ENCODE data around the gene OR13F1.
"Not testable (repeated sequence)": the region's sequence is repeated elsewhere in the genome, so short reads cannot be mapped to it uniquely, and the experiment has no call there.

Gene OR13F1, protein sequence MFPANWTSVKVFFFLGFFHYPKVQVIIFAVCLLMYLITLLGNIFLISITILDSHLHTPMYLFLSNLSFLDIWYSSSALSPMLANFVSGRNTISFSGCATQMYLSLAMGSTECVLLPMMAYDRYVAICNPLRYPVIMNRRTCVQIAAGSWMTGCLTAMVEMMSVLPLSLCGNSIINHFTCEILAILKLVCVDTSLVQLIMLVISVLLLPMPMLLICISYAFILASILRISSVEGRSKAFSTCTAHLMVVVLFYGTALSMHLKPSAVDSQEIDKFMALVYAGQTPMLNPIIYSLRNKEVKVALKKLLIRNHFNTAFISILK

GRCh38 chr9:104503963-104504362 lies at the start of gene OR13F1:
OR13F1 (plus strand) TSS chr9:104504263; CDS start chr9:104504263, 0 bp downstream.
- DNase-seq = no peak

- DNase-seq = no peak
Measured at GRCh38 chr9:104456831-104457230, 47.2 kb upstream of the OR13F1 start.

DNA sequence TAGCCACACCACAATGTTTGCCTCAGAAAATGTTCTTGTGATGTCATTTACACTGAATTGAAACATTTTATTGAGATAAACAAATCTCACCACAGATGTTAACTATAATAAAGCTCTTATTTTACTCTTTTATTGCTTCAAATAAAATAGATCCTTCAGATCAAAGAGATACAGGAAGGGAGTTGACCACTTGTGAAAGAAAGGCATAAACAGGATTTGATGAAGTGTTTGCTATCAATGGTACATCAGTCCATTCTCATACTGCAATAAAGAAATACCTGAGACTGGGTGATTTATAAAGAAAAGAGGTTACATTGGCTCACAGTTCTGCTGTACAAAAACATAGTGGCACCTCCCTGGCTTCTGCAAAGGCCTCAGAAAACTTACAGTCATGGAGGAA lies 40.2 kb upstream of the OR13F1 start:
- DNase-seq = no peak

GRCh38 chr9:104468261-104468660 lies 35.8 kb upstream of the OR13F1 start:
- DNase-seq = no peak

- no peak for DNase-seq
Measured at GRCh38 chr9:104482921-104483570, 21.0 kb upstream of the OR13F1 start.

DNA sequence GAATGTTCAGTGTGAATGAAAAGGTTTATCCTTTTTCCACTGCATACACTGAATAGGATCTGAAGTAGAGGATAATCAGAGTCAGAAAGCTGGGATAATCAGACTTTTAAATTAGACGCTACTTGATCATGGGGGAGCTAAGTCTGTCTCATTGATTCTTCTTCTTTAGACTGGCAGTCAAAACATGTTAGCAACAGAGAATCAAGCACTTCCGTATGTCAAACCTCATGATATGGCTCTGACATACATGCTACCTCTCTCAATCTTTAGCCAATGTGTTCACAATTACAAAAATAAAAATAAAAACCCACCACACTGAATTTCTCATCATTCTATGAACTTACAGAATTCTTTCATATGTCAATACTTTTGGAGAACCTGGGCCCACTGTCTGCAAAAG lies 19.0 kb upstream of the OR13F1 start:
- no peak for DNase-seq

DNA sequence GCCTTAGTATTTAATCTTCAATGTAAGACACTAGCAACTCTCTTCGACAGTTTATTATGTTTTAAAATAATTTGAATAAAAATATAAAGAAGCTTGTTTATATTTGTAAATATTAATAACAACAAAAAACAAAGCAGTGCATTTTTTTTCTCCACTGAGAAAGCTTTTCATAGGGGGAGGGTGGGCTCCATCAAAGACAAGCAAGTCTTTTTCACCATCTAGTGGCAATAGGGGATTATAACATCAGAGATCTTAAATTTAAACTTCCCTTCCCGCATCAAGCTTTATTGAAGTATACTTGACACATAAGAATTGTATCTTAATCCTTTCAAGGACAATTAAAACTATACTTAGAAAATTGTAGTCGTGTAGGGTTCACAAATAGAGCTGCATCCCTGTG lies 9.3 kb upstream of the OR13F1 start:
- no peak for DNase-seq

- DNase-seq = no peak
Measured at GRCh38 chr9:104503440-104503839, 623 bp upstream of the OR13F1 start.

DNA sequence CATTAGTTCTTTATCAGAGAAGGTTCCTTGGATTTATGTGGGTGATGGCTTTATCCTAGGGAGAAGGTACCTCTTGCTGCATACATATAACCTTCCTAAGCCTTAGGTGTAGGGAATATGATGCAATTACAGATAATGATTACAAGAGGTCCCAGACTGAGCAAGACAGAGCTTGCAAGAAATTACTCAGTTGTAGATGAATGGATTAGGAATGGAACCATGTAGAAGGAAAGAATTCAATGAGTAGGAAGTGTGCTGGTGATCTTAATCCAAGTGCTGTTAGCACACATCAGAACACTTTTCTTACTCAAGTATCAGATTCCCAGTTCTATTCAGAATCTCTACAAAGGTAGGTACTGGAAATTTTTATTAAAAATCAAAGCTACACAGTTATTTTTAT lies 2.5 kb downstream of the OR13F1 start:
- no peak for DNase-seq

- no peak for DNase-seq
Measured at GRCh38 chr9:104514901-104515300, 10.8 kb downstream of the OR13F1 start.

GRCh38 chr9:104520241-104520640 lies 16.2 kb downstream of the OR13F1 start:
- DNase-seq = not testable (repeated sequence)

DNA sequence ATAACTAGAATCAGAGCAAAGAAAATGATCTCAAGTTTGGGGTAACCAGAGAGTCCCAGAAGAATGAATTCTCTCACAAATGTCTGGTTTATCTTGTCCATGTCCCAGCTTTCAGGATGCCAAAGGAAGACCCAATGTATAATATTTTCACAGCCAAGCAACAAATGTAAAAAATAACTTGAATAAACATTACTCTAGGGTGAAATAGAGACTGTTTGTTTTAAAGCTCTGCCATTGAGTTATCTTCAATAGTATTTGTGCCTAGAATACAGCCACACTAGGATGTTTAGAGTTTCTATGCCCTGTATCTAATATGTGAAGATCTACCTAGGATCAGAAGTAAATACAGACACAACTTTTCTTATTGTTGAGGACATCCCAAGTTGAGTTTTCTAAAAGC lies 23.0 kb downstream of the OR13F1 start, which contains the start of gene OR13C4:
Gene OR13C4 (minus strand): TSS at position 101 of the 400 bp plus-strand sequence. CDS start 0 bp downstream, at position 101.
- DNase-seq = no peak

- no peak for DNase-seq
Measured at GRCh38 chr9:104536756-104537155, 32.7 kb downstream of the OR13F1 start, which contains the start of gene OR13C3. OR13C3 (minus strand) TSS chr9:104536856; CDS start chr9:104536723, 133 bp downstream.

GRCh38 chr9:104539275-104539674 lies 35.2 kb downstream of the OR13F1 start:
- no peak for DNase-seq

GRCh38 chr9:104544644-104545043 lies 40.6 kb downstream of the OR13F1 start:
- DNase-seq = no peak

- no peak for DNase-seq
Measured at GRCh38 chr9:104553261-104553660, 49.2 kb downstream of the OR13F1 start.

Data from NCI-H146 (cell line).